ENCODE results near the gene PRKAG2.
A peak's percentile ranks its signal among the peaks of the same experiment; 100 is the strongest.
"Not testable (repeated sequence)": the region's sequence is repeated elsewhere in the genome, so short reads cannot be mapped to it uniquely, and the experiment has no call there.

Gene PRKAG2

GRCh38 chr7:151787348-151787747, 89.6 kb downstream of the PRKAG2 start:
- no peaks in the 10 kb centered on the region for H3K27me3 Mint-ChIP-seq
- no peak for ATAC-seq
- peaks cover 65% of the 10 kb centered on the region for H3K4me1 Mint-ChIP-seq
- H3K36me3 Mint-ChIP-seq: peaks cover 6% of the 10 kb centered on the region
- H3K27ac Mint-ChIP-seq: no peak overlapping the region
- no peak overlapping the region for H3K4me3 Mint-ChIP-seq
- H3K9me3 Mint-ChIP-seq: no peaks in the 10 kb centered on the region

- Mint-ChIP-seq H3K27me3 (no peaks in the 10 kb centered on the region), H3K4me3 (no peak overlapping the region), H3K36me3 (peaks cover 6% of the 10 kb centered on the region), H3K27ac (no peak overlapping the region), H3K9me3 (no peaks in the 10 kb centered on the region), H3K4me1 (peaks cover 65% of the 10 kb centered on the region)
- ATAC-seq: no peak
Measured at GRCh38 chr7:151786936-151787335, 90.0 kb downstream of the PRKAG2 start.

DNA sequence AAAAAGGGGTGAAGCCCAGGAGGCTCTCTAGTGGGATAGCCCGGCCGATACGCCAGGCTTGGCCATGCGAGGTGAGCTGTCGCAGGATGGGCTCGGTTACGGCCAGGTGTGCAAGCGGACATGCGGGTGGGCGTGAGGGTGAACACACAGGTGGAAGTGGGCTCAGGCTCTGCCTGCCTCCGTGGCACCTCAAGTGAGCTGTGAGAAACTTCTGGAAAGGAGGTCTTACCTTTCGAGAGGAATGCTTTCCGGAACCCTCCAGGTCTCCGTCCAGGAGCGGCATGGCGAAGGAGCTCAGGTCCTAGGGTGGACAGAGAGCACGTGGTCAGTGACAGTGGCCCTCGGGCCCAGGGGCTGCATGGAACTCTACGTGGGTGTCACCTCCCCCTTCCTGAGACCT, 90.7 kb downstream of the PRKAG2 start:
- Mint-ChIP-seq H3K9me3 (no peaks in the 10 kb centered on the region), H3K27me3 (no peaks in the 10 kb centered on the region), H3K27ac (no peak overlapping the region), H3K4me1 (peaks cover 58% of the 10 kb centered on the region), H3K4me3 (no peak overlapping the region), H3K36me3 (peaks cover 6% of the 10 kb centered on the region)
- no peak for ATAC-seq

- Mint-ChIP-seq H3K27ac (no peak overlapping the region), H3K36me3 (peaks cover 11% of the 10 kb centered on the region), H3K4me1 (peaks cover 59% of the 10 kb centered on the region), H3K4me3 (no peak overlapping the region), H3K9me3 (no peaks in the 10 kb centered on the region), H3K27me3 (no peaks in the 10 kb centered on the region)
- ATAC-seq: no peak
Measured at GRCh38 chr7:151785681-151785965, 91.3 kb downstream of the PRKAG2 start.

DNA sequence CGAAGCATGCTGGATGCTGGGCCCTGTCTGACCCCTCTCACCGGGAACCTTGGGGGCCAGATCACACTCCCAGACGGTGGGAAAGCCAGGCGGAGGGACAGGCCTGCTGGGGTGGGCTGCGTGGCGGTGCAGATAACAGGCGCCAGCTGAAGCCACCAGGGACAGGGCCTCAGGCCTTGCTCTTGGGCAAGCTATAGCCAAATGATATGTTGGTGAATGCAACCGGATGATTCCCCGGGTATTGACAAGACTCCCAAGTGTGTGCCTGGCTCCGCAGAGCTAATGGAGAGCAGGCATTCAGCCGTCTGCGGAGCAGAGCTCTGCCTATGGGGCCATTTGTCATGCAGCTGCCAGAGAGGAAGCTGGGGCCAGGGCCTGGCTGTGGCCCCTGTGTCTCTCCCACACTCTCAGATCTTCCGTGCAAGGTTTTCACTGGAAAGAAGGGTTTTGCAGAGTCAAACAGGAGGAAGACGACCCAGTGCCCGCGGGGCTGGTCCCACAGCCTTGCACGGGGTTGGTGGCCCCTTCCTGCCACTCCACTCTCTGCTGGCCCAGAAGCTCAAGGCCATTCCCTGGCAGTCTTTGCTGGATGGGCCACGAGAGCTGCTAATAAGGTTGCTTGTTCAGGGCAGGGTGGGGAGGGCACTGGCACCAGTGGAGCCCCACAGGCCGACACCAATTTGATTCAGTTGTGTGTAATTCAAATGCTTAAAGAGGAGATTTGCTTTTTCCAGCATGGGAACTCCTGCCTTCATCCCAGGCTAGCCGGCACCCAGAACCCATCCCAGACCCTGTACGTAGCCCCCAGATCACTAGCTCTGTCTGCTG, 91.8 kb downstream of the PRKAG2 start:
- Mint-ChIP-seq H3K27me3 (no peaks in the 10 kb centered on the region), H3K4me3 (no peak overlapping the region), H3K4me1 (peaks cover 56% of the 10 kb centered on the region), H3K27ac (no peak overlapping the region), H3K9me3 (no peaks in the 10 kb centered on the region), H3K36me3 (peaks cover 17% of the 10 kb centered on the region)
- no peak for ATAC-seq

- H3K4me3 Mint-ChIP-seq: no peak overlapping the region
- no peak for ATAC-seq
- peaks cover 46% of the 10 kb centered on the region for H3K4me1 Mint-ChIP-seq
- H3K36me3 Mint-ChIP-seq: peaks cover 27% of the 10 kb centered on the region
- no peaks in the 10 kb centered on the region for H3K27me3 Mint-ChIP-seq
- H3K9me3 Mint-ChIP-seq: no peaks in the 10 kb centered on the region
- no peak overlapping the region for H3K27ac Mint-ChIP-seq
Measured at GRCh38 chr7:151783958-151784575, 92.8 kb downstream of the PRKAG2 start.

- Mint-ChIP-seq H3K4me3 (peak overlapping the region; percentile 75), H3K9me3 (no peaks in the 10 kb centered on the region), H3K4me1 (peaks cover 34% of the 10 kb centered on the region), H3K27ac (peak overlapping the region; percentile 63), H3K36me3 (peaks cover 39% of the 10 kb centered on the region), H3K27me3 (no peaks in the 10 kb centered on the region)
- peak; percentile 96 for ATAC-seq
Measured at GRCh38 chr7:151782598-151783448, 94.1 kb downstream of the PRKAG2 start.

- H3K27me3 Mint-ChIP-seq: not testable (repeated sequence)
- H3K27ac Mint-ChIP-seq: peak overlapping the region; percentile 63
Measured at GRCh38 chr7:151782256-151782597, 94.7 kb downstream of the PRKAG2 start.

DNA sequence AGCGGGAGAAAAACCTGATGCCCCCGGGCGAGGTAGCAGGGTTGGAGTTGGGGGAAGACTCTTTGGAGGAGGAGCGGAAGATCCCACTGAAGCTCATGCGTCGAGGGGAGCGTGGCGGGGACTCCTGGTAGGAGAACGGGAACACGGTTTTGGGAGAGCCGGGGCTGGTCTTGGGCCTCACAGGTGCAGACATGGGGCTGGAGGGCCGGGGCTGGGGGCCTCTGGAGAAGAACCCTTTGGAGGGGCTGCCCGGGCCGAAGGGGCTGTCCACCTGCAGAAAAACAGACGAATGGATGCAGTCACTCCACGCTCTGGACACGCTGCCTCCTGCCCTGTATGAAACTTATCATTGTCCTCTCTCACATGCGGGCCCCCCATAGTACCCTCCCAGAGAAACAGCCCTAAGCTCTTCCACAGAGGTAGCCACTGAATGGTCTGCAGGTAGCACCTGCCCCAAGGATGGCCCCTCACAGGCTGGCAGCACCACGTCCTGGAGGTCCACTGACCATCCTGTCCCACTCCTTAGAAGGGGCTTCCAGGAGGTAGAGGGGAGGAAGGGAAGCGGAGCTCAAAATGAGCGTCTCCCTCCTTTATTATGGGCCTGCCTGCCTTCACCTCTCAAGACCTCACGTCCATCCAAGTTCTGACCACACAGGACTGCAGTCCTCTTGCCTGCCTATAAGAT, 95.6 kb downstream of the PRKAG2 start:
- Mint-ChIP-seq H3K36me3 (peaks cover 40% of the 10 kb centered on the region), H3K27ac (no peak overlapping the region), H3K9me3 (no peaks in the 10 kb centered on the region), H3K4me3 (no peak overlapping the region), H3K4me1 (peaks cover 26% of the 10 kb centered on the region), H3K27me3 (no peaks in the 10 kb centered on the region)
- no peak for ATAC-seq

More at GRCh38 chr7:151782256-151782597, 94.7 kb downstream of the PRKAG2 start:
- peaks cover 40% of the 10 kb centered on the region for H3K36me3 Mint-ChIP-seq
- H3K4me3 Mint-ChIP-seq: peak overlapping the region; percentile 45
- H3K9me3 Mint-ChIP-seq, ATAC-seq: not testable (repeated sequence)
- peaks cover 31% of the 10 kb centered on the region for H3K4me1 Mint-ChIP-seq

- H3K27ac Mint-ChIP-seq: no peak overlapping the region
- H3K9me3 Mint-ChIP-seq: no peaks in the 10 kb centered on the region
- H3K4me3 Mint-ChIP-seq: no peak overlapping the region
Measured at GRCh38 chr7:151780631-151781030, 96.3 kb downstream of the PRKAG2 start.

DNA sequence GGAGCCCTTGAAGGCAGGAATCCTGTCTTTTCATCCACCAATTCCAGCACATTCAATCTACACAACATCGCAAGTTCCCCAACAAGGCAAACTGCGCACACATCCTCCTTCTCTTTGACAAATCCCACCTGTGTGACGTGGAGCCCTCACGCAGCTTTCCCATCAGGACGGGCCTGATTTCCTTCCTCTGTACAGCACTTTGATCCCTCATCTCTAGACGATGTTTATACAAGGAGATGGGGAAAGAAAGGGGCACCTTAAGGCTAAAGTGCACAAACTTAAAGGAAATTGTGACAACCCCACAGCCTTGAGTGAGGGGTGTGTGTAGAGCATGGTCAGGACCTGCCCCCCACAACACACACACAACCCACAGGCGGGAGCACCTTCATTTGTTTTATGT, 97.2 kb downstream of the PRKAG2 start:
- peaks cover 35% of the 10 kb centered on the region for H3K36me3 Mint-ChIP-seq
- no peaks in the 10 kb centered on the region for H3K9me3 Mint-ChIP-seq
- H3K4me1 Mint-ChIP-seq: peaks cover 26% of the 10 kb centered on the region
- no peak for ATAC-seq
- H3K4me3 Mint-ChIP-seq: no peak overlapping the region
- H3K27ac Mint-ChIP-seq: no peak overlapping the region
- H3K27me3 Mint-ChIP-seq: no peaks in the 10 kb centered on the region

More at GRCh38 chr7:151780631-151781030, 96.3 kb downstream of the PRKAG2 start:
- Mint-ChIP-seq H3K4me1 (peaks cover 26% of the 10 kb centered on the region), H3K36me3 (peaks cover 35% of the 10 kb centered on the region), H3K27me3 (no peaks in the 10 kb centered on the region)
- ATAC-seq: no peak

DNA sequence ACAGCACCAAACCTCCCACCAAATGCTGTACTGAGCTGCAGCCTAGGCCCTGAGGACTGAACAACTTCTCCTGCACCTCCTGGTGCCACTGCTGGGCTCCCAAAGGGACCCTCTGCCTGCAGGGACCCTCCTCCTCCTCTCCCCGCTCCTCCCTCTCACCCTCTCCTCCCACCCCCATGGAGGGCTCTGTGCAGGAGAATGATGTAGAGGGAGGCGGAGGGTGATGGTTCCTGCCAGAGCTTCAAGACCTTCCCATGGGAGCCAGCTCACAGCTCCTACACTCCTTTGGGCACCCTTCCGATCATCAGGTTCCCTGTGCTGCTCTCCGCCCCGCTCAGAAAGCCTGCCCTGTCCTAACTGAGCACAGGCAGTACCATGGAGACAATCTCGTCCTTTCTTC, 97.7 kb downstream of the PRKAG2 start:
- Mint-ChIP-seq H3K4me3 (no peak overlapping the region), H3K36me3 (peaks cover 39% of the 10 kb centered on the region), H3K9me3 (no peaks in the 10 kb centered on the region), H3K27me3 (no peaks in the 10 kb centered on the region), H3K4me1 (peaks cover 25% of the 10 kb centered on the region), H3K27ac (no peak overlapping the region)
- ATAC-seq: no peak

DNA sequence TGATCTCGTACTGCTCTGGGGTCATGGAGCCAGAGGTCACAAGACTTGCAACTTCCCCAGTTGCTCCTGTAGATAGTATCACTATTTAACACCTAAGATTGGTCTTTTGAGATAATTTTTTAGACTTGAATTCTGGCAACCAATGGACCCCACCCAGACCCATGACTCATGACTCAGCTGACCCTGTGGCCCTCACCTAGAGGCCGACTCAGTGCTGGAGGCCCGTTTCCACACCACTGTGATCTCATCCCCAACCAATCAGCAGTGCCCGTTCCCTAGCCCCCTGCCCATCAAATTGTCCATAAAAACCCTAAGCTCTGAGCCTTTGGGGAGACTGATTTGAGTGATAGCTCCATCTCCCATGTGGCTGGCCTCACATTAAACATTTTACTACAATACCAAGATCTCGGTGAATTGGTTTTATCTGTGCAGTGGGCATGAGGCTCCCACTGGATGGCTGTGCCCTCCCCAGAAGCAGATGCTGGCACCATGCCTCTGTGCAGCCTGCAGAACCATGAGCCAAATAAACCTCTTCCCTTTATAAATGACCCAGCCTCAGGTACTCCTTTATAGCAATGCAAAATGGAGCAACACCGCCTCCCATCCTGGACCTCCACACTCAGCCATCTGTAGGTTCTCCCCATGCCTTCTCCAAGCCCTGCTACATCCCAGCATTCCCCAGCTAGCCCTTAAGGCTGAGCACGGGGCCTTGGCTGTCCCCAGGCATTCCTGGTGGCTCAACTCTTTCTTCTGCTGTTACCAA, 98.8 kb downstream of the PRKAG2 start:
- H3K4me3 Mint-ChIP-seq: no peak overlapping the region
- H3K27me3 Mint-ChIP-seq: no peaks in the 10 kb centered on the region
- H3K9me3 Mint-ChIP-seq: no peaks in the 10 kb centered on the region
- peaks cover 46% of the 10 kb centered on the region for H3K36me3 Mint-ChIP-seq
- H3K4me1 Mint-ChIP-seq: peaks cover 14% of the 10 kb centered on the region
- no peak for ATAC-seq
- no peak overlapping the region for H3K27ac Mint-ChIP-seq

- no peaks in the 10 kb centered on the region for H3K27me3 Mint-ChIP-seq
- no peak overlapping the region for H3K4me3 Mint-ChIP-seq
- no peak overlapping the region for H3K27ac Mint-ChIP-seq
- ATAC-seq: no peak
- H3K9me3 Mint-ChIP-seq: no peaks in the 10 kb centered on the region
- H3K4me1 Mint-ChIP-seq: peaks cover 8% of the 10 kb centered on the region
- H3K36me3 Mint-ChIP-seq: peaks cover 46% of the 10 kb centered on the region
Measured at GRCh38 chr7:151777495-151777880, 99.4 kb downstream of the PRKAG2 start.

Data from stimulated activated memory B cell treated with anti-CD40 and anti-IgM and Interleukin-4, amounts not matched to agents 10 μg/mL and 1 μg/mL and 100 μg/mL, for 72 hours (primary cell).